GM23338 (cell line): ENCODE results near the gene ARHGAP42. TPM values are rescaled to one million over a fixed set of nuclear protein-coding genes. Genes with fewer than 3 reads are reported as not detected.

Experiments
- ATAC-seq: fragments of 200-7000 bp; cut with Tn5 transposase; 3 replicates; pipeline ENCODE4 v1.9.1; 2020
- DNase-seq: peaks from one replicate; pipeline ENCODE4 v3.0.0-alpha.2; 2015; ENCODE audit warnings: low spot score
- H2AFZ ChIP-seq: fragments of 200-600 bp; sonication (generic); 2 replicates; pipeline ENCODE4 v1.8.0; 2016; ENCODE audit warnings: antibody characterized with exemption, mild to moderate bottlenecking, moderate library complexity
- H3F3A ChIP-seq: fragments of 200-600 bp; sonication (generic); replicated peaks from 2 replicates; pipeline ENCODE4 v1.8.0; 2017; ENCODE audit warnings: antibody characterized with exemption, mixed run types, low read depth
- H3K27ac ChIP-seq: fragments of 200-600 bp; sonication (generic); 2 replicates; pipeline ENCODE4 v1.6.1; 2016; ENCODE audit warnings: low read depth
- H3K27me3 ChIP-seq: fragments of 200-600 bp; sonication (generic); 2 replicates; pipeline ENCODE4 v1.8.0; 2016; ENCODE audit warnings: mild to moderate bottlenecking, mixed run types, moderate library complexity; ENCODE audit not compliant: insufficient read depth
- H3K36me3 ChIP-seq: fragments of 200-600 bp; sonication (generic); 2 replicates; pipeline ENCODE4 v1.8.0; 2016; ENCODE audit warnings: mild to moderate bottlenecking; ENCODE audit not compliant: insufficient read depth
- H3K4me1 ChIP-seq: fragments of 200-600 bp; sonication (generic); 2 replicates; pipeline ENCODE4 v1.8.0; 2016; ENCODE audit warnings: mild to moderate bottlenecking, moderate library complexity; ENCODE audit not compliant: insufficient read depth
- H3K4me2 ChIP-seq: fragments of 200-600 bp; sonication (generic); 2 replicates; pipeline ENCODE4 v1.7.1; 2017; ENCODE audit warnings: mixed run types
- H3K4me3 ChIP-seq: fragments of 200-600 bp; sonication (generic); 2 replicates; pipeline ENCODE4 v1.6.1; 2016; ENCODE audit warnings: mixed run types
- H3K79me2 ChIP-seq: fragments of 200-600 bp; sonication (generic); replicated peaks from 2 replicates; pipeline ENCODE4 v1.8.0; 2017; ENCODE audit warnings: mild to moderate bottlenecking; ENCODE audit not compliant: insufficient read depth
- H3K9me2 ChIP-seq: fragments of 200-600 bp; sonication (generic); 2 replicates; pipeline ENCODE4 v1.8.0; 2017; ENCODE audit not compliant: insufficient read depth
- H4K20me1 ChIP-seq: fragments of 200-600 bp; sonication (generic); replicated peaks from 2 replicates; pipeline ENCODE4 v1.8.0; 2017; ENCODE audit warnings: mild to moderate bottlenecking; ENCODE audit not compliant: insufficient read depth
- H3K27ac Mint-ChIP-seq: 2 replicates; pipeline ENCODE4 v1.8.0; 2020; ENCODE audit warnings: inconsistent platforms, mild to moderate bottlenecking, moderate library complexity, mixed read lengths
- H3K27me3 Mint-ChIP-seq: 3 replicates; pipeline ENCODE4 v1.8.0; 2022; ENCODE audit warnings: low read depth, mild to moderate bottlenecking, moderate library complexity, mixed read lengths, inconsistent platforms; ENCODE audit not compliant: insufficient read depth, poor library complexity
- H3K36me3 Mint-ChIP-seq: 3 replicates; pipeline ENCODE4 v1.8.0; 2021; ENCODE audit warnings: low read depth, mild to moderate bottlenecking, inconsistent platforms, moderate library complexity, mixed read lengths
- H3K4me1 Mint-ChIP-seq: 3 replicates; pipeline ENCODE4 v1.8.0; 2020; ENCODE audit warnings: mild to moderate bottlenecking, inconsistent platforms, mixed read lengths
- H3K4me3 Mint-ChIP-seq: 3 replicates; pipeline ENCODE4 v1.8.0; 2021; ENCODE audit warnings: moderate library complexity, mild to moderate bottlenecking, inconsistent platforms, mixed read lengths
- H3K9me3 Mint-ChIP-seq: 3 replicates; pipeline ENCODE4 v1.8.0; 2020; ENCODE audit warnings: moderate library complexity, mild to moderate bottlenecking, inconsistent platforms, mixed read lengths
- CTCF ChIP-seq, 2 experiments: fragments of 200-600 bp in 1 of 2; sonication (generic) in 1 of 2; conservative IDR thresholded peaks; 2 replicates each; pipeline versions ENCODE4 v1.5.1 to v1.6.1; 2016 to 2017; ENCODE audit warnings: antibody characterized with exemption in 2 of 2, low read depth in 2 of 2, mild to moderate bottlenecking in 2 of 2, moderate library complexity in 1 of 2
- ETS1 ChIP-seq: IDR thresholded peaks from 2 replicates; pipeline ENCODE4 v1.6.1; 2016; ENCODE audit warnings: antibody characterized with exemption
- EZH2 ChIP-seq: fragments of 200-600 bp; sonication (generic); IDR thresholded peaks from one replicate; pipeline ENCODE4 v1.8.0; 2017; ENCODE audit warnings: antibody characterized with exemption, mild to moderate bottlenecking, low read depth; ENCODE audit not compliant: unreplicated experiment
- REST ChIP-seq: IDR thresholded peaks from one replicate; pipeline ENCODE4 v1.6.1; 2018; ENCODE audit warnings: antibody characterized with exemption; ENCODE audit not compliant: unreplicated experiment
- STAT1 ChIP-seq: IDR thresholded peaks from one replicate; pipeline ENCODE4 v1.6.1; 2016; ENCODE audit warnings: antibody characterized with exemption; ENCODE audit not compliant: unreplicated experiment
- ZNF462 ChIP-seq: fragments of 250-450 bp; sonication (Bioruptor Pico); IDR thresholded peaks from 2 replicates; pipeline ENCODE4 v1.5.0; 2020; ENCODE audit warnings: mild to moderate bottlenecking, moderate library complexity
- polyA plus RNA-seq: library from polyadenylated mRNA; unstranded; fragments of >200 nt; fragmentation: Nextera tagmentation; extraction: Ambion mirVana; gene quantifications from 2 replicates; pipeline ENCODE4 v1.2.1, GENCODE V29; 2016
- total RNA-seq: library from RNA; depleted of rRNA; stranded (reverse); fragments of >200 nt; shearing (Covaris generic); gene quantifications from 2 replicates; pipeline ENCODE4 v1.2.3, GENCODE V29; 2014

Gene ARHGAP42
- total and polyA plus RNA-seq, 2 experiments from 2014 or later: 23.7 to 35.7 TPM

- Histone ChIP-seq H3K79me2 (peaks cover 19% of the 10 kb centered on the region), H3K27ac (peak overlapping the region; percentile 35; the same call in 1 of the 2 replicates), H3F3A (no peaks in the 10 kb centered on the region), H3K36me3 (peaks cover 5% of the 10 kb centered on the region; the same call in 1 of the 2 replicates), H3K27me3 (no peaks in the 10 kb centered on the region), H3K9me2 (no peaks in the 10 kb centered on the region), H3K4me2 (no peak overlapping the region), H3K4me1 (peaks cover 14% of the 10 kb centered on the region; the same call in 1 of the 2 replicates), H2AFZ (no peak overlapping the region), H4K20me1 (no peaks in the 10 kb centered on the region), H3K4me3 (no peak overlapping the region)
- Mint-ChIP-seq H3K36me3 (peaks cover 4% of the 10 kb centered on the region; the same call in 2 of the 3 replicates), H3K4me3 (no peak overlapping the region), H3K27ac (0 out of 2 replicates have a peak overlapping the region, but pooled peaks have one; percentile 80), H3K27me3 (no peaks in the 10 kb centered on the region), H3K9me3 (no peaks in the 10 kb centered on the region), H3K4me1 (peaks cover 28% of the 10 kb centered on the region)
- DNase-seq (no peak), ATAC-seq (peak; percentile 82)
- TF ChIP-seq REST: no peak
- TF ChIP-seq CTCF (conservative IDR thresholded peaks at IDR 0.05; ENCODE audit: low read depth in 2 of 2): no peak
- no peak for TF ChIP-seq EZH2
- no peak for TF ChIP-seq STAT1
- TF ChIP-seq ZNF462 (CRISPR knock-in tag): no peak
- no peak for TF ChIP-seq ETS1
Measured at GRCh38 chr11:100769617-100770016, 82.5 kb downstream of the ARHGAP42 start.
